ENCODE measurements around the gene MED12L.

DNA sequence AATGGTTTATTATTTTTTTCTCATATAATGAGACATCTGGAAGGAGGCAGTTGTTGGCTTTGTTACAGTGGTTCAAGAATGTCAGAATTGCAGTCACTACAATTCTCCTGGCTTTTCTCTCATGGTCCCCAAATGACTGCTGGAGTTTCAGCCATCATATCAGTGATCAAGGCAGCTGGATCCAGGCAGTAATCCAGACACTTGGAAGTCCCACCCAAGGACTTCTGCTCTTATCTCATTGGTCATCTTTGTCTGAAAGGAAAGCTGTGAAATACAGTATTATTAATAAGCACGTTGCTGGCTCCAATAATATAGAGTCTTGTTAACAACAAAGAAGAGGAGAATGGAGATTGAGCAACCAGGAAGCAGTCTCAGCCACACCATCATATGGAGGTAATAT is 22.9 kb upstream of the MED12L start:
- TF ChIP-seq, protein P1, sequence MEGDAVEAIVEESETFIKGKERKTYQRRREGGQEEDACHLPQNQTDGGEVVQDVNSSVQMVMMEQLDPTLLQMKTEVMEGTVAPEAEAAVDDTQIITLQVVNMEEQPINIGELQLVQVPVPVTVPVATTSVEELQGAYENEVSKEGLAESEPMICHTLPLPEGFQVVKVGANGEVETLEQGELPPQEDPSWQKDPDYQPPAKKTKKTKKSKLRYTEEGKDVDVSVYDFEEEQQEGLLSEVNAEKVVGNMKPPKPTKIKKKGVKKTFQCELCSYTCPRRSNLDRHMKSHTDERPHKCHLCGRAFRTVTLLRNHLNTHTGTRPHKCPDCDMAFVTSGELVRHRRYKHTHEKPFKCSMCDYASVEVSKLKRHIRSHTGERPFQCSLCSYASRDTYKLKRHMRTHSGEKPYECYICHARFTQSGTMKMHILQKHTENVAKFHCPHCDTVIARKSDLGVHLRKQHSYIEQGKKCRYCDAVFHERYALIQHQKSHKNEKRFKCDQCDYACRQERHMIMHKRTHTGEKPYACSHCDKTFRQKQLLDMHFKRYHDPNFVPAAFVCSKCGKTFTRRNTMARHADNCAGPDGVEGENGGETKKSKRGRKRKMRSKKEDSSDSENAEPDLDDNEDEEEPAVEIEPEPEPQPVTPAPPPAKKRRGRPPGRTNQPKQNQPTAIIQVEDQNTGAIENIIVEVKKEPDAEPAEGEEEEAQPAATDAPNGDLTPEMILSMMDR (IDR thresholded peaks at IDR 0.05), result no peak
- TF ChIP-seq POLR2A (IDR thresholded peaks at IDR 0.05), result no peak
- TF ChIP-seq EP300 (IDR thresholded peaks at IDR 0.05), result no peak

Data from upper lobe of left lung (tissue), 4 donors.